Keratinocyte (primary cell): ENCODE results near the gene RNF5. TPM values are rescaled to one million over a fixed set of nuclear protein-coding genes. Genes with fewer than 3 reads are reported as not detected.

Experiments
- DNase-seq: peaks from one replicate; pipeline ENCODE4 v3.0.0-alpha.2; 2011; ENCODE audit warnings: low read depth, missing footprints, low spot score
- FAIRE-seq: peaks from 2 replicates; lab custom pipeline; 2011; peaks lifted over from hg19 to GRCh38; lab: Jason Lieb, UNC
- H2AFZ ChIP-seq: 2 replicates; pipeline ENCODE4 v1.6.0; 2012; ENCODE audit warnings: low read length, control low read depth, inconsistent platforms; ENCODE audit not compliant: control insufficient read depth
- H3K27ac ChIP-seq: 2 replicates; pipeline ENCODE4 v1.5.1; 2011; ENCODE audit warnings: low read length; ENCODE audit not compliant: control insufficient read depth, insufficient read depth
- H3K27me3 ChIP-seq: 3 replicates; pipeline ENCODE4 v1.6.0; 2011; ENCODE audit warnings: low read length; ENCODE audit not compliant: control insufficient read depth, insufficient read depth; ENCODE audit errors: extremely low read depth
- H3K36me3 ChIP-seq, 2 experiments: 2 replicates in 1 of 2; 3 replicates in 1 of 2; pipeline ENCODE4 v1.5.1; 2011; ENCODE audit warnings: low read length in 2 of 2, mild to moderate bottlenecking in 1 of 2; ENCODE audit not compliant: control insufficient read depth in 2 of 2, insufficient read depth in 2 of 2; ENCODE audit errors: extremely low read depth in 1 of 2
- H3K4me1 ChIP-seq: 3 replicates; pipeline ENCODE4 v1.5.1; 2011; ENCODE audit warnings: low read length; ENCODE audit not compliant: control insufficient read depth, insufficient read depth; ENCODE audit errors: extremely low read depth
- H3K4me2 ChIP-seq: 3 replicates; pipeline ENCODE4 v1.6.0; 2011; ENCODE audit warnings: low read depth, low read length; ENCODE audit not compliant: control insufficient read depth, insufficient read depth; ENCODE audit errors: extremely low read depth
- H3K4me3 ChIP-seq, 3 experiments: fragments of 200-600 bp in 1 of 3; sonication (generic) in 1 of 3; 2 replicates in 2 of 3; 3 replicates in 1 of 3; pipeline ENCODE4 v1.5.1; 2011 to 2016; ENCODE audit warnings: low read length in 3 of 3, mild to moderate bottlenecking in 3 of 3, control low read depth in 2 of 3, inconsistent platforms in 1 of 3, low read depth in 1 of 3, mixed read lengths in 1 of 3, mixed run types in 1 of 3, moderate library complexity in 1 of 3; ENCODE audit not compliant: control insufficient read depth in 2 of 3, insufficient read depth in 2 of 3; ENCODE audit errors: extremely low read depth in 1 of 3
- H3K79me2 ChIP-seq: 2 replicates; pipeline ENCODE4 v1.6.0; 2012; ENCODE audit warnings: low read length; ENCODE audit not compliant: control insufficient read depth, insufficient read depth
- H3K9ac ChIP-seq: 3 replicates; pipeline ENCODE4 v1.6.0; 2011; ENCODE audit warnings: low read length; ENCODE audit not compliant: control insufficient read depth, insufficient read depth; ENCODE audit errors: extremely low read depth
- H3K9me1 ChIP-seq: 3 replicates; pipeline ENCODE4 v1.6.0; 2011; ENCODE audit warnings: low read length; ENCODE audit not compliant: control insufficient read depth, insufficient read depth; ENCODE audit errors: extremely low read depth
- H3K9me3 ChIP-seq: 2 replicates; pipeline ENCODE4 v1.5.1; 2012; ENCODE audit warnings: low read depth, low read length; ENCODE audit not compliant: control insufficient read depth
- H4K20me1 ChIP-seq: 3 replicates; pipeline ENCODE4 v1.6.0; 2011; ENCODE audit warnings: low read length; ENCODE audit not compliant: control insufficient read depth, insufficient read depth; ENCODE audit errors: extremely low read depth
- EZH2 ChIP-seq: IDR thresholded peaks from one replicate; pipeline ENCODE4 v1.6.1; 2012; ENCODE audit warnings: inconsistent platforms, mild to moderate bottlenecking, low read length, moderate library complexity
- dilution Hi-C: fragments of 300-500 bp; cut with MboI; formaldehyde crosslinking; loops from one replicate; pipeline ENCODE4 v1.7.0; 2020; ENCODE audit warnings: low sequenced_read_pairs; ENCODE audit not compliant: extremely low pct_ligation_motif_present
- polyA plus RNA-seq, 5 experiments: library from polyadenylated mRNA; depleted of rRNA in 3 of 5; stranded (reverse) in 3 of 5; stranded (forward) in 1 of 5; unstranded in 1 of 5; fragments of >200 nt; gene quantifications; 1 replicate in 1 of 5; 2 replicates in 3 of 5; 3 replicates in 1 of 5; pipeline versions ENCODE4 v1.2.1 to v1.2.3, GENCODE V29; 2011 to 2012; ENCODE audit warnings: missing spikeins in 2 of 5, low read depth in 1 of 5, low replicate concordance in 1 of 5
- TF ChIP-seq, protein P1 (sequence below), 3 experiments: IDR thresholded peaks in 1 of 3; conservative IDR thresholded peaks in 1 of 3; optimal IDR thresholded peaks in 1 of 3; 2 replicates in 2 of 3; 3 replicates in 1 of 3; pipeline versions ENCODE3 to v1.5.1; 2011; ENCODE audit warnings: low read length in 3 of 3, mild to moderate bottlenecking in 3 of 3, moderate library complexity in 2 of 3, control low read depth in 1 of 3, inconsistent platforms in 1 of 3; ENCODE audit not compliant: insufficient read depth in 2 of 3; ENCODE audit errors: extremely low read depth in 1 of 3

The RNF5 gene
- polyA plus RNA-seq, 1 donor (not counting 4 experiments of a cell fraction or from before 2014, with no cell fraction given), result 33.2 TPM

DNA sequence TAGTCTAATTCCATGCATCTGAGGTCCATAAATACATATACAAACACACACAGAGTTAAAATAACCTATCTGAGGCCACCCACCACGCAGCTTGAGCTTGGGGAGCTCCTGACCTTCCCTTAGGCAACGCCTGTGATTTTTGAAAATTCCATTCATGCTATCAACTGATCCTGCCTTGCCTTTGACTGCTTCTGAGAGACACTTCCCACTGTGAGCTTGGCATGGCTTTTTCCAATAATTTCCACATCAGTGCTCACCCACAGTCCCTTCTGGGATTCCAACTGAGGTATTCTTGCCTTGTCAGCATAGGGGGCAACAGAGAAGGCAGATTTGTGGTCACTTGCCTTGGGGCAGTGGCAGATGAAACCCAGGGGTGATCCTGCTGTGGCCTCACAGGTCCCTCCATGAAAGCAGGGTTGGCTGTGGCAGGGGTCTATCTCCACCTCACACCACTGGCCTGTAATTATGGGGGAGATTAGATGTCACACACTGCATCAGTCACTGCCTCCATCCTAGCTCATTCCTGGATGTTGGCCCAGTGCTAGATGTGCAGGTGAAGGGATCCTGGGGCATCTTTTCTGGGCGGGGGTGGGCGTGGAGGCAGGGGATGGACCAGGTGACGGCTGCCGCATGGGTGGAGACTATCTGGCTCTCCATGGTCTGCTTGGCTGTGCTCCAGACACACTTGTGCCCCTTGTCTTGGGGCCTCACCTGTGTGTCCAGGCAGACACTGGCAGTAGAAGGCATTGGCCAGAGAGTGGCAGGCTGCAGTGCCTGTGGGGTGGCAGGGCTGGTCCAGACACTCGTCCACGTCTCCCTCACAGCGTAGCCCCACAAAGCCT lies 25.4 kb downstream of the RNF5 start:
- Histone ChIP-seq H3K4me1 (no peaks in the 10 kb centered on the region), H3K9me1 (no peaks in the 10 kb centered on the region), H3K9me3 (no peaks in the 10 kb centered on the region), H3K4me2 (no peak overlapping the region), H3K4me3 (no peak overlapping the region), H3K36me3 (no peaks in the 10 kb centered on the region), H3K79me2 (no peaks in the 10 kb centered on the region), H2AFZ (no peak overlapping the region), H3K9ac (no peak overlapping the region), H3K27me3 (no peaks in the 10 kb centered on the region), H3K27ac (no peak overlapping the region), H4K20me1 (no peaks in the 10 kb centered on the region)
- no peak for TF ChIP-seq EZH2
- TF ChIP-seq, protein P1, sequence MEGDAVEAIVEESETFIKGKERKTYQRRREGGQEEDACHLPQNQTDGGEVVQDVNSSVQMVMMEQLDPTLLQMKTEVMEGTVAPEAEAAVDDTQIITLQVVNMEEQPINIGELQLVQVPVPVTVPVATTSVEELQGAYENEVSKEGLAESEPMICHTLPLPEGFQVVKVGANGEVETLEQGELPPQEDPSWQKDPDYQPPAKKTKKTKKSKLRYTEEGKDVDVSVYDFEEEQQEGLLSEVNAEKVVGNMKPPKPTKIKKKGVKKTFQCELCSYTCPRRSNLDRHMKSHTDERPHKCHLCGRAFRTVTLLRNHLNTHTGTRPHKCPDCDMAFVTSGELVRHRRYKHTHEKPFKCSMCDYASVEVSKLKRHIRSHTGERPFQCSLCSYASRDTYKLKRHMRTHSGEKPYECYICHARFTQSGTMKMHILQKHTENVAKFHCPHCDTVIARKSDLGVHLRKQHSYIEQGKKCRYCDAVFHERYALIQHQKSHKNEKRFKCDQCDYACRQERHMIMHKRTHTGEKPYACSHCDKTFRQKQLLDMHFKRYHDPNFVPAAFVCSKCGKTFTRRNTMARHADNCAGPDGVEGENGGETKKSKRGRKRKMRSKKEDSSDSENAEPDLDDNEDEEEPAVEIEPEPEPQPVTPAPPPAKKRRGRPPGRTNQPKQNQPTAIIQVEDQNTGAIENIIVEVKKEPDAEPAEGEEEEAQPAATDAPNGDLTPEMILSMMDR (optimal IDR thresholded peaks at IDR 0.05 in 1 of 3, IDR thresholded peaks at IDR 0.05 in 1 of 3, conservative IDR thresholded peaks at IDR 0.05 in 1 of 3; ENCODE audit: extremely low read depth in 1 of 3, insufficient read depth in 2 of 3, low read length in 3 of 3), result no peak
- FAIRE-seq (no peak), DNase-seq (no peak)
- dilution Hi-C loops, result no loop called here

DNA sequence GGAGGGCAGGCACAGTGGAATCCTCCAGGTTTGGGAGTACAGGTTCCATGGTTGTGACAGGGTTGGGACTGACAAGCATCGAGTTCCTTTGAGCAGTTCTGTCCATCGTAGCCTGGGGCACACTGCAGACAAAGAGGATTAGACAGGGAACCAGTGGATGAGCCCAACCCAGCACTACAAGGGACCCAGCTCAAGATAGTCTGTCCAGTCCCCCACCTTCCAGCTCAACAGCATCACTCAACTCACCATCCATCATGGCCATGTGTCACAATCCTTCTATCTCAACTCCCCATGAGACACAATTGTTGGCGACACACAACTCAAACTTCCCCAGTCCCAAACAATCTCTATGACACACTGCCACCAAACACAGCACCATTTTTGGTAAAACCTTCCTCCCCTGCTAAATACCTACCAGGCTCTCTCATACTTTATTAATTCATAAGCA lies 26.1 kb downstream of the RNF5 start:
- dilution Hi-C loops, result no loop called here
- H3K4me1 ChIP-seq, result no peaks in the 10 kb centered on the region
- DNase-seq (no peak), FAIRE-seq (no peak)
- no peaks in the 10 kb centered on the region for H3K9me1 ChIP-seq
- TF ChIP-seq, protein P1 (optimal IDR thresholded peaks at IDR 0.05 in 1 of 3, IDR thresholded peaks at IDR 0.05 in 1 of 3, conservative IDR thresholded peaks at IDR 0.05 in 1 of 3; ENCODE audit: extremely low read depth in 1 of 3, insufficient read depth in 2 of 3, low read length in 3 of 3), result no peak
- H3K4me2 ChIP-seq, result no peak overlapping the region
- no peak overlapping the region for H3K27ac ChIP-seq
- H3K36me3 ChIP-seq, result no peaks in the 10 kb centered on the region
- no peaks in the 10 kb centered on the region for H3K27me3 ChIP-seq
- no peak overlapping the region for H3K4me3 ChIP-seq
- H3K79me2 ChIP-seq, result no peaks in the 10 kb centered on the region
- no peaks in the 10 kb centered on the region for H3K9me3 ChIP-seq
- H4K20me1 ChIP-seq, result no peaks in the 10 kb centered on the region
- no peak overlapping the region for H2AFZ ChIP-seq
- no peak overlapping the region for H3K9ac ChIP-seq
